ENCODE measurements around the gene FBXO10.

Gene FBXO10

GRCh38 chr9:37575511-37575914, 667 bp downstream of the FBXO10 start:
- Histone ChIP-seq H3K79me2 (ENCODE audit: low read length) (peaks cover 36% of the 10 kb centered on the region), H3K9ac (ENCODE audit: low read length) (peak overlapping the region; percentile 80), H3K4me3 (ENCODE audit: low read length) (peak overlapping the region; percentile 93), H2AFZ (ENCODE audit: low read length) (peak overlapping the region; percentile 70), H3K9me2 (replicated peaks; ENCODE audit: insufficient read depth, low read length) (no peaks in the 10 kb centered on the region), H3K27me3 (replicated peaks; ENCODE audit: insufficient read depth, low read length) (no peaks in the 10 kb centered on the region), H3K36me3 (replicated peaks; ENCODE audit: insufficient read depth, low read length) (no peaks in the 10 kb centered on the region), H4K20me1 (ENCODE audit: insufficient read depth, low read length) (no peaks in the 10 kb centered on the region), H3F3A (ENCODE audit: insufficient read depth, low read length) (peaks cover 20% of the 10 kb centered on the region), H3K4me1 (ENCODE audit: low read length) (peaks cover 8% of the 10 kb centered on the region; the same call in 1 of the 2 replicates), H3K4me2 (ENCODE audit: low read depth, low read length) (peak overlapping the region; percentile 90), H3K27ac (ENCODE audit: low read length) (peak overlapping the region; percentile 39; the same call in 1 of the 2 replicates), H3K9me3 (replicated peaks; ENCODE audit: insufficient read depth, low read length) (no peaks in the 10 kb centered on the region)
- DNase-seq, result peak; percentile 27
- TF ChIP-seq EZH2phosphoT487 (IDR thresholded peaks at IDR 0.05; ENCODE audit: low read length), result no peak

GRCh38 chr9:37575001-37575400, 1.2 kb downstream of the FBXO10 start:
- H3K9ac ChIP-seq (ENCODE audit: low read length), result peak overlapping the region; percentile 80; the same call in 1 of the 2 replicates
- peaks cover 20% of the 10 kb centered on the region for H3F3A ChIP-seq (ENCODE audit: insufficient read depth, low read length)
- H3K9me2 ChIP-seq (replicated peaks; ENCODE audit: insufficient read depth, low read length), result no peaks in the 10 kb centered on the region
- peak overlapping the region; percentile 90; the same call in 1 of the 2 replicates for H3K4me2 ChIP-seq (ENCODE audit: low read depth, low read length)
- H3K27ac ChIP-seq (ENCODE audit: low read length), result no peak overlapping the region
- H3K27me3 ChIP-seq (replicated peaks; ENCODE audit: insufficient read depth, low read length), result no peaks in the 10 kb centered on the region
- no peak for TF ChIP-seq EZH2 (optimal IDR thresholded peaks at IDR 0.05; ENCODE audit: low read depth, low read length)
- no peak for TF ChIP-seq EZH2phosphoT487 (IDR thresholded peaks at IDR 0.05; ENCODE audit: low read length)
- TF ChIP-seq CTCF (IDR thresholded peaks at IDR 0.05; ENCODE audit: low read length), result no peak
- H3K36me3 ChIP-seq (replicated peaks; ENCODE audit: insufficient read depth, low read length), result no peaks in the 10 kb centered on the region
- H2AFZ ChIP-seq (ENCODE audit: low read length), result no peak overlapping the region
- peaks cover 8% of the 10 kb centered on the region; the same call in 1 of the 2 replicates for H3K4me1 ChIP-seq (ENCODE audit: low read length)
- DNase-seq, result no peak
- no peaks in the 10 kb centered on the region for H4K20me1 ChIP-seq (ENCODE audit: insufficient read depth, low read length)
- H3K79me2 ChIP-seq (ENCODE audit: low read length), result peaks cover 31% of the 10 kb centered on the region
- H3K4me3 ChIP-seq (ENCODE audit: low read length), result peak overlapping the region; percentile 93; the same call in 1 of the 2 replicates
- H3K9me3 ChIP-seq (replicated peaks; ENCODE audit: insufficient read depth, low read length), result no peaks in the 10 kb centered on the region

- peaks cover 30% of the 10 kb centered on the region for H3K79me2 ChIP-seq (ENCODE audit: low read length)
- peaks cover 8% of the 10 kb centered on the region; the same call in 1 of the 2 replicates for H3K4me1 ChIP-seq (ENCODE audit: low read length)
- TF ChIP-seq CTCF (IDR thresholded peaks at IDR 0.05; ENCODE audit: low read length), result no peak
- no peak for TF ChIP-seq EZH2 (optimal IDR thresholded peaks at IDR 0.05; ENCODE audit: low read depth, low read length)
- no peaks in the 10 kb centered on the region for H3K27me3 ChIP-seq (replicated peaks; ENCODE audit: insufficient read depth, low read length)
- H3K4me3 ChIP-seq (ENCODE audit: low read length), result no peak overlapping the region
- H3K9me2 ChIP-seq (replicated peaks; ENCODE audit: insufficient read depth, low read length), result no peaks in the 10 kb centered on the region
- no peak overlapping the region for H3K27ac ChIP-seq (ENCODE audit: low read length)
- no peak for DNase-seq
- no peak overlapping the region for H3K9ac ChIP-seq (ENCODE audit: low read length)
- H2AFZ ChIP-seq (ENCODE audit: low read length), result no peak overlapping the region
- H3K4me2 ChIP-seq (ENCODE audit: low read depth, low read length), result no peak overlapping the region
- H4K20me1 ChIP-seq (ENCODE audit: insufficient read depth, low read length), result no peaks in the 10 kb centered on the region
- H3F3A ChIP-seq (ENCODE audit: insufficient read depth, low read length), result peaks cover 20% of the 10 kb centered on the region
- H3K36me3 ChIP-seq (replicated peaks; ENCODE audit: insufficient read depth, low read length), result no peaks in the 10 kb centered on the region
- no peaks in the 10 kb centered on the region for H3K9me3 ChIP-seq (replicated peaks; ENCODE audit: insufficient read depth, low read length)
Observed at GRCh38 chr9:37574241-37574721, 1.9 kb downstream of the FBXO10 start.

GRCh38 chr9:37571282-37571681, 4.9 kb downstream of the FBXO10 start:
- DNase-seq, result no peak
- Histone ChIP-seq H3K27me3 (replicated peaks; ENCODE audit: insufficient read depth, low read length) (no peaks in the 10 kb centered on the region), H3K79me2 (ENCODE audit: low read length) (peaks cover 16% of the 10 kb centered on the region; the same call in 1 of the 2 replicates), H3F3A (ENCODE audit: insufficient read depth, low read length) (peaks cover 8% of the 10 kb centered on the region; the same call in 1 of the 2 replicates), H3K9me2 (replicated peaks; ENCODE audit: insufficient read depth, low read length) (no peaks in the 10 kb centered on the region), H3K4me3 (ENCODE audit: low read length) (no peak overlapping the region), H3K36me3 (replicated peaks; ENCODE audit: insufficient read depth, low read length) (no peaks in the 10 kb centered on the region), H3K9me3 (replicated peaks; ENCODE audit: insufficient read depth, low read length) (no peaks in the 10 kb centered on the region), H3K4me1 (ENCODE audit: low read length) (no peaks in the 10 kb centered on the region), H3K4me2 (ENCODE audit: low read depth, low read length) (no peak overlapping the region), H4K20me1 (ENCODE audit: insufficient read depth, low read length) (no peaks in the 10 kb centered on the region), H3K9ac (ENCODE audit: low read length) (no peak overlapping the region), H2AFZ (ENCODE audit: low read length) (no peak overlapping the region), H3K27ac (ENCODE audit: low read length) (no peak overlapping the region)
- TF ChIP-seq EZH2 (optimal IDR thresholded peaks at IDR 0.05; ENCODE audit: low read depth, low read length) (no peak), EZH2phosphoT487 (IDR thresholded peaks at IDR 0.05; ENCODE audit: low read length) (no peak), CTCF (IDR thresholded peaks at IDR 0.05; ENCODE audit: low read length) (no peak)
